Glomerular endothelial cell (primary cell): ENCODE measurements around the gene C5orf46. TPM values are rescaled to one million over a fixed set of nuclear protein-coding genes. Genes with fewer than 3 reads are reported as not detected.
"Not testable (repeated sequence)": the region's sequence is repeated elsewhere in the genome, so short reads cannot be mapped to it uniquely, and the experiment has no call there.

Experiments used
- DNase-seq: peaks from one replicate; pipeline ENCODE4 v3.0.0-alpha.2; 2011; ENCODE audit warnings: low read depth, low spot score; ENCODE audit errors: extremely low read depth
- total RNA-seq: library from RNA; depleted of rRNA; stranded (reverse); fragments of >200 nt; gene quantifications from 2 replicates; pipeline ENCODE4 v1.2.3, GENCODE V29; 2015

The C5orf46 gene
- total RNA-seq, 1 donor from 2014 or later, result not detected

DNA sequence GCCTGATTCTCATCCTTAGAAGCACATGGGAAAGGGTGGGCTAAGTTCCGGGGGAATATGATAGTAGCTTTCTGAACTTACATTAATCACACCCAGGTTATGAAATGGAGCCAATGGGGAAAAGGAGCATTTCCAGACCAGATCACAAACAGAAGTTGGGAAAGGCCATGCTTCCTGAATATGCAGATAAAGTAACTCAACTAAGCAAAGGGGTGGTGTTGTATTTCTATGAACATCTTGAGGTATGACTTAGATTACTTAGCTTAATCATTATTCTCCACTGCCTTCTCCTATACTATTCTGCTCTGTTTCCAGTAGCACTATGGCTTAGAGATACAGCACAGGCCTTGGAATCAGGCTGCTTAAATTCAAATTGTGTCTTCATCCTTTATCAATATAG is 10.5 kb downstream of the C5orf46 start:
- no peak for DNase-seq

- peak; percentile 51 for DNase-seq
Observed at GRCh38 chr5:147893820-147894219, 12.5 kb downstream of the C5orf46 start.

GRCh38 chr5:147892696-147893296 is 13.5 kb downstream of the C5orf46 start:
- DNase-seq, result no peak

DNA sequence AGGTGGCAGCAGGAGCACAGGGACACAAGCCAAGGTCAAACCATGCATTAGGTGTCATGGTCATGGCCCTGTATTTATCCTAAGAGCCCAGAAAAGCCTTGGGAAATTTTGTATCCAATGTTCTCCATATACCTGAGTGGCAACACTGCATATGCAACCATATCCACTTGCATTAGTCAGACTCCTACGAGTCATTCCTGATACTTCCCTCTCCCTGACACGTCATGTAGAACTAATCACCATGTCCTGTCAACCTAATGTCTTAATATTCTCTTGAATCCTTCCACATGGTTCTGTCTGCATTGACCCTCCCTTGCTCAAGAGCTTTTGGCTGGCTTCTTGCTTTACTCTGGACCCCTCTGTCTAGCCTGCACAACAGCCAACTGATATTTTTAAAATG is 18.4 kb downstream of the C5orf46 start:
- DNase-seq, result no peak

DNA sequence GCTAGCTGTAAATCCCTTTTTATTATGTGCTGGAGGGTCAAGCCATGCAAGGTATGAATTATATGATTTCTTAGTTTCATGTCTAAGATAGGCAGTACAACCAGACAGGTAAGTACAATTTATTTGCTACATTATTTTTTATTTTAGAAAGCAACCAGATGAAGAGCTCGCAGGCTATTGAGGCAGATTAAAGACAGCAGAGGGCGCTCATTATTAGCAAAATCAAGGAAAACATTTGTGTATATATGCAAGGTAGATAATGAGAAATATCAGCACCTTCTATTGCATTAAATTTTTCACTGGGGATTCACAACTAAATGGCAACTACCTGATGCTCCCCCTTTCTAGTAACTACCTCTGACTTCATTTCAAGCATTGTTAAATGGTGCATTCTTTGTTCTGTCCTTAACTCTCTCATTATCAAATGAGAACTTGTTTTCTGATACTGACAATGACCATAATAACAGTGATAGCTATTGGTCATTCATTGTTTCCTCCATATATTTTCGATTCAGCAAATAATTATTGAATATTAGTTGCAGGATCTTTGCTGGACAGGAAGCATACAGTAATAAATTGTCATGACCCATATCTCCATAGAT is 19.2 kb downstream of the C5orf46 start:
- DNase-seq, result no peak

GRCh38 chr5:147882586-147883313 is 23.6 kb downstream of the C5orf46 start:
- no peak for DNase-seq

- DNase-seq, result no peak
Observed at GRCh38 chr5:147880487-147880886, 25.9 kb downstream of the C5orf46 start.

- DNase-seq, result no peak
Observed at GRCh38 chr5:147879784-147880183, 26.6 kb downstream of the C5orf46 start.

DNA sequence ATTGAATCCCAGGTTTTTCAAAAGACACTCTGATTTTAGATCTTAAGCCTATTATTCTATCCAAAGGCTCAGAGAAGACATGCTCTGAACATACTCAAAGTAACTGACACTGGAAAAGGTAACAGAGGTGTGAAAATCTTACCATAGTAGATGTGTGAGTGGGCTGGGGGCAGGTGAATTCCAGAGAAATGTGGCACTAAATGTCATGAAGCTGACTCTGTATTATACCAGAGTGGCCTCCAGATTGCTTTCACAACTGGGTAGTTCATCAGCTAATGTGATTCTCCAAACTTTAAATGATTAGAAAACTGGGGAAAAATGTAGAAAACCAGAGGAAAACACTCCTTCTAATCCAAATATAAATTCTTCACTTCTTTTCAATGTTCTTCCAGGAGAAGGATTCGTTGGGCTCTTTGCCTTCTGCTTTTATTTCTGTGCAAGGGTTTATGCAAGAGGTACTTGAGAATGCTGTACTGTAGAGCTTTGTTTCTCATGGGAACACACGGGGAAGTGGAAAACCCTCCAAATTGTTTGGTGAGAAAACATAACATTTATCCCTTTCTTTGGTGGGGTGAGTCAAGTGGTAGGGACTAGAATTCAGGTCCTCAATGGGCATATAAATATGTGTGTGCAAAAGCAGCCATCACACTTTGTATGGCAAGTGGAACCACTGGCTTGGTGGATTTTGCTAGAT is 28.1 kb downstream of the C5orf46 start, which contains the start of gene SCGB3A2:
Gene SCGB3A2, plus strand, starts transcription at position 646 of the 694 bp plus-strand sequence. CDS start 93 bp downstream, outside the sequence.
- DNase-seq, result no peak

GRCh38 chr5:147876626-147877025 is 29.7 kb downstream of the C5orf46 start:
- no peak for DNase-seq

DNA sequence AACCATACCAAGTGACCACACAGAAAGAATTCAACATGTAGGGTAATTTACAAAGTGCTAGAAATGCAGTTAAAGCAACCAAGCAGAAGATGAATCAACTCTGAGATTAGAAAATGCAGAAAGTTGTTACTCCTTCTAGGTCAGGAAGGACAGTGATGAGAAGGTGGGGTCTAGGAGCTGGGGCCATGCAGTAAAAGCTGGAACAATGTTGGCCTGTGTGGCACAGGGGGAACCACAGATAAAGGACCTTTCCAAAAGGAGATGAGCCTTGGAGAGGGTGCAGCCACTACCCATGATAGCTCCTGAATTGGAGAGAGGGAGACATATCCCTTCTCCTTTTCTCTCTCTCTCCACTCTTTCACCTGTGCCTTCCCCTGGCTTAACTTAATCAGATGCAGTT is 30.2 kb downstream of the C5orf46 start:
- no peak for DNase-seq

DNA sequence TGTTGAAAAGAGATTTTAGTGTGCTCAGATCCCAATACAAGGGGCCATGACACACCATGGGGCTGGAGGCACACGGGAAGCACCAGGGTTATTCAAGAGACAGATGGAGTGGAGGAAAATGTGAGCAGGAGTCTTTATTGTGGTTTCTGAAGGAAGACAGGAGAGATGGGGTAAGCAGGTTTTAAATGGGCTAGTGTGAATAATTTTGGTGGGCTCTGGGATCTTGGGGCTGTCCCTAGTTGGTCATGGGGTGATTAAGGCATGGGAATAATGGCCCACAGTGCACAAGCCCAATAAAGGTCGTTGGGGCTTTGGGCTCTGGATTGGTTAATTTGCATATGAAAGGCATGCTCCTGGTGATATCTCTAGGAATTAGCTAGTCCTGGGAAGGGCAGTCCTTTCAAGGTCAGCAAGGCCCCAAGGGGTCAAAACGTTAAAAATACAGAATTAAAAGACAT is 31.4 kb downstream of the C5orf46 start:
- DNase-seq, result no peak

DNA sequence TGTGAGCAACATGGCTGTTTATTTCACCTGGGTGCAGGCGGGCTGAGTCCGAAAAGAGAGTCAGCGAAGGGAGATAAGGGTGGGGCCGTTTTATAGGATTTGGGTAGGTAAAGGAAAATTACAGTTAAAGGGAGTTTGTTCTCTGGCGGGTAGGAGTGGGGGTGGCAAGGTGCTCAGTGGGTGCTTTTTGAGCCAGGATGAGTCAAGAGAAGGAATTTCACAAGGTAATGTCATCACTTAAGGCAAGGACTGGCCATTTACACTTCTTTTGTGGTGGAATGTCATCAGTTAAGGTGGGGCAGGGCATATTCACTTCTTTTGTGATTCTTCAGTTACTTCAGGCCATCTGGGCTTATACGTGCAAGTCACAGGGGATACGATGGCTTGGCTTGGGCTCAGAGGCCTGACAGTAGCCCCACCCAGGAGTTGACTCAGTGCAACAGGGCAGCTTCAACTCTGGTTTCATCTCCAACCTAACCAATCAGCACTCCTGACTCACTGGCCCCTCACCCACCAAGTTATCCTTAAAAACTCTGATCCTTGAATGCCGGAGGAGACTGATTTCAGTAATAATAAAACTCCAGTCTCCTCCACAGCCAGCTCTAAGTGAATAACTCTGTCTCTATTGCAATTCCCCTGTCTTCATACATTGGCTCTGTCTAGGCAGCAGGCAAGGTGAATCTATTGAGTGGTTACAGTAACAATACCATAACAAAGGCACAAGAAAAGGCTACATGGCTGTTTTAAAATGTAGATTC is 32.0 kb downstream of the C5orf46 start:
- not testable (repeated sequence) for DNase-seq

DNA sequence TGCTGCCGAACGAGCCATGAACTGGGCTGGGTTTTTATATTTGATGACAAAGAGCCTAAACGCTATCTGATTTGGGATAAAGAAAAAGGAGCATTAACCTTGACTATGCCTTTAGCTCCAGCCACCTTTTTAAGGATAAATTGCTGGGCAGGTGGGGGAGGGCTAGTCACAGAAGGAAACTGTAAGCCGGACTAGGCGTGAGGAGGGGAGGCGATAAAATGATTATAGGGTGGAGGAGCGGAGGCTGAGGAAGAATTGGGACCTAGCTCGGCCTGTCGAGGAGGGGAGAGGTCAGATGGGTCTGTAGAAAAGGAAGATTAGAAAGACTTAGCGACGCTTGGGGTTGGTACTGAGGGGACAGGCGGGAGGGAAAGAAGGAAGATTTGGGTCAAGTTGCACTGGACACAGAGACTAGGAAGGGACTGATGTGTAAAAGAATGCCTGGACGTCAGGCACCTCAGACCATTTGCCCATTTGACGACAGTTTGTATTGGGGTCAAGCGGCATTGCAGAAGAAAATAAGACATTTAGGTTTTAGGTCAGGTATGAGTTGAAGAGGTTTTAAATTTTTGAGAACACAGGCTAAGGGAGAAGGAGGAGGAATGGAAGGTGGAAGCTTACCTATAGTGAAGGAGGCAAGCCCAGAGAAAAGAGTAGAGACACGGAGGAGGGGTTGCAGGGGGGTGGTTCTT is 33.4 kb downstream of the C5orf46 start:
- DNase-seq, result not testable (repeated sequence)

DNA sequence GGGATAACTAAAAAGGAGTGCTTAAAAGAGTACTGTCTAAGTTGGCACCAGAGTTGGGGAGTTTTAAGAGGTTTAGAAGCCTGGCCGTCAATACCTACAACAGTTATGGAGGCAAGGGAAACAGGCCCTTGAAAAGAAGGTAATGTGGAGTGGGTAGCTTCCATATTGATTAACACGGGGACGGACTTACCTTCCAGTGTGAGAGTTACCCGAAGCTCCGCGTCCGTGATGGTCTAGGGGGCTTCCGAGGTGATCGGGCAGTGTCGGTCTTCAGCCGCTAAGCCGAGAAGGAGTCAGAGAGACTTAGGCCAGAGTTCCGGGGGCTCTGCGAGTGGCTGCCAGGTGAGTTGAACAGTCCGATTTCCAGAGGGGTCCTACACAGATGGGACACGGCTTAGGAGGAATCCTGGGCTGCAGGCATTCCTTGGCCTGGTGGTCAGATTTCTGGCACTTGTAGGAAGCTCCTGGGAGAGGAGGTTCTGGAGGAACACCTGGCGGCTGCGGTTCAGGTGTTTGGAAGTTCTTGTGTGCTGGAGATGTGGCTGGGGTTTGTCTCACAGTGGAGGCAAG is 34.3 kb downstream of the C5orf46 start:
- not testable (repeated sequence) for DNase-seq

DNA sequence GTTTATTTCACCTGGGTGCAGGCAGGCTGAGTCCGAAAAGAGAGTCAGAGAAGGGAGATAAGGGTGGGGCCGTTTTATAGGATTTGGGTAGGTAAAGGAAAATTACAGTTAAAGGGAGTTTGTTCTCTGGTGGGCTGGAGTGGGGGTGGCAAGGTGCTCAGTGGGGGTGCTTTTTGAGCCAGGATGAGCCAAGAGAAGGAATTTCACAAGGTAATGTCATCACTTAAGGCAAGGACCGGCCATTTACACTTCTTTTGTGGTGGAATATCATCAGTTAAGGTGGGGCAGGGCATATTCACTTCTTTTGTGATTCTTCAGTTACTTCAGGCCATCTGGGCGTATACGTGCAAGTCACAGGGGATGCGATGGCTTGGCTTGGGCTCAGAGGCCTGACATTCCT is 36.4 kb downstream of the C5orf46 start:
- not testable (repeated sequence) for DNase-seq

GRCh38 chr5:147869112-147869511 is 37.2 kb downstream of the C5orf46 start:
- no peak for DNase-seq

DNA sequence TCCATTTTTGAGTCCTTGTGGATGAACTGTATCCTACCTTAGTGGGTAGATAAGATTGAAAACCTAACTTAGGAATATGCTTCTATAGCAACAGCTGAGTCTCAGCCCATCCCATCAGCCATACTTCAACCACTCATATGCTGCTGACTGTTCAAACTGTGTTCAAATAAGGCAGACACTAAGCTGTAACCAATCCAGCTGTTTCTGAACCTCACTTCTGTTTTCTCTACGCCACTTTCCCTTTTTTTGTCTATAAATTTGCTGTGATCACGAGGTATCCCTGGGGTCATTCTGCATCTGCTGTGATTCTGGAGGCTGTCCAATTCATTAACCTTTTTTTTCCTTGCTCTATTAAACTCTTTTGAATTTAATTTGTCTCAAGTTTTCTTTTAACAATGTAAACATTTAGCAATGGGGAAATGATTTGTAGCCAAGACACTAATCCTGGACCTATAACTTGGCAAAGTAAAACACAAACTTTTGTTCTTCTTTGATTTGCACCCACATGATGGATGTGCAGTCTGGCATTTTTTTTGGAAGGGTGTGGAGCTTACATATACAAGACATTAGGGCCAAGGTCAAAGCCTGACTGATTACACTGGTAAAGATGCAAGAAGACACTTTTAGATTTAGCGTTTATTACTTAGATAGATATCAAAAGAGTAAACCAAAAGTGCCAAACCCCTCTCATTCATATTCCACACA is 42.7 kb downstream of the C5orf46 start:
- DNase-seq, result no peak

GRCh38 chr5:147860641-147861025 is 45.7 kb downstream of the C5orf46 start:
- no peak for DNase-seq
